OCI-LY7 (cell line): ENCODE measurements around the gene GRIA1. TPM values are rescaled to one million over a fixed set of nuclear protein-coding genes. Genes with fewer than 3 reads are reported as not detected.

Experiments used
- BruUV-seq: library from RNA; stranded (reverse); fragments of 400-500 nt; replicated peaks from 2 replicates; lab custom pipeline; 2021; lab: Mats Ljungman, UMichigan
- CTCF ChIA-PET: fragments of 300-600 bp; sonication (Branson Sonifier 250); formaldehyde crosslinking; loops from one replicate; lab custom pipeline; 2022; ENCODE audit warnings: antibody characterized with exemption; ENCODE audit not compliant: unreplicated experiment; lab: Charles Lee
- POLR2A ChIA-PET: fragments of 300-600 bp; sonication (Branson Sonifier 250); formaldehyde crosslinking; loops from one replicate; lab custom pipeline; 2022; ENCODE audit warnings: antibody characterized with exemption; lab: Charles Lee
- DNase-seq: peaks from one replicate; pipeline ENCODE4 v3.0.0-alpha.2; 2015; ENCODE audit warnings: low spot score
- H2AFZ ChIP-seq: fragments of 200-600 bp; sonication (generic), shearing (Covaris generic); 2 replicates; pipeline ENCODE4 v1.6.1; 2014; ENCODE audit warnings: mild to moderate bottlenecking, antibody characterized with exemption, low read length, moderate library complexity
- H3K27ac ChIP-seq: fragments of 200-600 bp; sonication (generic); 2 replicates; pipeline ENCODE4 v1.5.1; 2014; ENCODE audit warnings: mixed run types, low read depth, mild to moderate bottlenecking, moderate library complexity, low read length, inconsistent platforms; ENCODE audit not compliant: poor library complexity, severe bottlenecking
- H3K36me3 ChIP-seq: fragments of 200-600 bp; sonication (generic); 2 replicates; pipeline ENCODE4 v1.6.1; 2014; ENCODE audit warnings: mild to moderate bottlenecking, antibody characterized with exemption, low read length, moderate library complexity, mixed read lengths; ENCODE audit not compliant: insufficient read depth
- H3K4me1 ChIP-seq: fragments of 200-600 bp; sonication (generic); 2 replicates; pipeline ENCODE4 v1.5.1; 2014; ENCODE audit warnings: mild to moderate bottlenecking, low read length; ENCODE audit not compliant: insufficient read depth, poor library complexity, severe bottlenecking
- H3K4me2 ChIP-seq: fragments of 200-600 bp; sonication (generic); 2 replicates; pipeline ENCODE4 v1.6.1; 2014; ENCODE audit warnings: mild to moderate bottlenecking, low read length
- H3K4me3 ChIP-seq: fragments of 200-600 bp; sonication (generic); 2 replicates; pipeline ENCODE4 v1.5.1; 2014; ENCODE audit warnings: mild to moderate bottlenecking, low read depth, low read length; ENCODE audit not compliant: poor library complexity, severe bottlenecking
- H3K79me2 ChIP-seq: fragments of 200-600 bp; sonication (generic); 2 replicates; pipeline ENCODE4 v1.6.1; 2016; ENCODE audit warnings: low read depth, mild to moderate bottlenecking, low read length, moderate library complexity, mixed read lengths; ENCODE audit not compliant: insufficient read depth
- H3K9me2 ChIP-seq: fragments of 200-600 bp; sonication (generic); 2 replicates; pipeline ENCODE4 v1.6.1; 2016; ENCODE audit warnings: mild to moderate bottlenecking, low read length, mixed read lengths; ENCODE audit not compliant: insufficient read depth
- H3K9me3 ChIP-seq: fragments of 200-600 bp; sonication (generic); 2 replicates; pipeline ENCODE4 v1.6.1; 2014; ENCODE audit warnings: mild to moderate bottlenecking, mixed run types, low read length, mixed read lengths
- H4K20me1 ChIP-seq: fragments of 200-600 bp; sonication (generic); 2 replicates; pipeline ENCODE4 v1.6.1; 2014; ENCODE audit warnings: mild to moderate bottlenecking, antibody characterized with exemption, low read length, moderate library complexity, mixed read lengths; ENCODE audit not compliant: insufficient read depth
- CTCF ChIP-seq: fragments of 200-600 bp; sonication (generic); conservative IDR thresholded peaks from 2 replicates; pipeline ENCODE4 v1.5.1; 2014; ENCODE audit warnings: mild to moderate bottlenecking, antibody characterized with exemption, low read length, moderate library complexity, mixed read lengths
- EZH2phosphoT487 ChIP-seq: fragments of 200-600 bp; sonication (generic); IDR thresholded peaks from 2 replicates; pipeline ENCODE4 v1.6.1; 2018; ENCODE audit warnings: low read depth, borderline replicate concordance, mild to moderate bottlenecking, mixed run types, antibody characterized with exemption, low read length, moderate library complexity, mixed read lengths
- intact Hi-C: fragments of 100-400 bp; cut with micrococcal nuclease; formaldehyde crosslinking; loops from one replicate; pipeline ENCODE4 v1.10.0; 2022; ENCODE audit not compliant: unreplicated experiment
- total RNA-seq, 2 experiments: library from RNA; depleted of rRNA in 1 of 2; stranded (reverse); fragments of >200 nt in 1 of 2; shearing (Covaris generic) in 1 of 2; gene quantifications; 2 replicates each; pipeline ENCODE4 v1.2.3, GENCODE V29; 2014 to 2022

The GRIA1 gene
- total RNA-seq, 2 experiments from 2014 or later = not detected

- Histone ChIP-seq H4K20me1 (no peaks in the 10 kb centered on the region), H3K4me3 (no peak overlapping the region), H3K79me2 (no peaks in the 10 kb centered on the region), H3K36me3 (no peaks in the 10 kb centered on the region), H3K9me2 (no peaks in the 10 kb centered on the region), H3K27ac (no peak overlapping the region), H3K4me1 (no peaks in the 10 kb centered on the region), H2AFZ (no peak overlapping the region), H3K9me3 (no peaks in the 10 kb centered on the region), H3K4me2 (no peak overlapping the region)
- no TSS peak for BruUV-seq
- ChIA-PET POLR2A (interaction anchor here (0.5 to 1.3 kb wide), 5 partner anchors 12 to 1073 kb away, joined by 3 to 5 read pairs (median 4); no protein-coding TSS in a partner anchor), CTCF (no interaction called here)
- intact Hi-C loops = no loop called here
- no peak for DNase-seq
- no peak for TF ChIP-seq EZH2phosphoT487
- TF ChIP-seq CTCF = no peak
These were observed 83.0 kb downstream of the GRIA1 start for GRCh38 chr5:153573326-153574033.

- no peaks in the 10 kb centered on the region for H3K36me3 ChIP-seq
- H3K27ac ChIP-seq = no peak overlapping the region
- BruUV-seq = no TSS peak
- no peaks in the 10 kb centered on the region for H4K20me1 ChIP-seq
- H2AFZ ChIP-seq = no peak overlapping the region
- intact Hi-C loops = no loop called here
- no peak for DNase-seq
- H3K9me3 ChIP-seq = no peaks in the 10 kb centered on the region
- ChIA-PET POLR2A (interaction anchor here (0.6 to 1.1 kb wide), 3 partner anchors 10 to 31 kb away, joined by 3 to 7 read pairs (median 3); no protein-coding TSS in a partner anchor), CTCF (no interaction called here)
- no peak overlapping the region for H3K4me2 ChIP-seq
- TF ChIP-seq CTCF = no peak
- TF ChIP-seq EZH2phosphoT487 = no peak
- no peak overlapping the region for H3K4me3 ChIP-seq
- no peaks in the 10 kb centered on the region for H3K4me1 ChIP-seq
- no peaks in the 10 kb centered on the region for H3K9me2 ChIP-seq
- H3K79me2 ChIP-seq = no peaks in the 10 kb centered on the region
These were observed 93.9 kb downstream of the GRIA1 start for GRCh38 chr5:153584126-153584959.
